Endothelial cell of umbilical vein (primary cell): ENCODE measurements around the gene LRRC46. TPM values are rescaled to one million over a fixed set of nuclear protein-coding genes. Genes with fewer than 3 reads are reported as not detected.

ENCODE experiments used
- BruUV-seq: library from RNA; stranded (reverse); fragments of 400-500 nt; replicated peaks from 2 replicates; lab custom pipeline; 2021; lab: Mats Ljungman, UMichigan
- CTCF ChIA-PET: fragments of 300-600, 350-600 bp; sonication (Branson Sonifier 250); formaldehyde crosslinking; loops from one replicate; lab custom pipeline; 2021; ENCODE audit warnings: antibody characterized with exemption, inconsistent platforms; lab: Charles Lee
- POLR2A ChIA-PET: fragments of 300-600, 350-600 bp; sonication (Branson Sonifier 250); formaldehyde crosslinking; loops from one replicate; lab custom pipeline; 2021; ENCODE audit warnings: antibody characterized with exemption, inconsistent platforms; lab: Charles Lee
- DNase-seq: peaks from one replicate; pipeline ENCODE4 v3.0.0-alpha.2; 2011; ENCODE audit warnings: low read depth, low spot score
- FAIRE-seq: peaks from 2 replicates; lab custom pipeline; 2011; peaks lifted over from hg19 to GRCh38; lab: Jason Lieb, UNC
- H2AFZ ChIP-seq: 2 replicates; pipeline ENCODE4 v1.6.0; 2012; ENCODE audit warnings: low read depth, low read length, control low read depth, inconsistent platforms
- H3K27ac ChIP-seq: 2 replicates; pipeline ENCODE4 v1.5.1; 2011; ENCODE audit warnings: low read depth, mild to moderate bottlenecking, control low read depth, low read length, moderate library complexity; ENCODE audit not compliant: insufficient read depth
- H3K27me3 ChIP-seq, 2 experiments: 2 replicates each; pipeline versions ENCODE4 v1.6.0 to v1.6.1; 2011; ENCODE audit warnings: low read length in 2 of 2, mixed read lengths in 1 of 2; ENCODE audit not compliant: control insufficient read depth in 2 of 2, insufficient read depth in 2 of 2
- H3K36me3 ChIP-seq, 2 experiments: 2 replicates in 1 of 2; 3 replicates in 1 of 2; pipeline ENCODE4 v1.5.1; 2011; ENCODE audit warnings: low read length in 2 of 2, mild to moderate bottlenecking in 1 of 2, moderate library complexity in 1 of 2; ENCODE audit not compliant: control insufficient read depth in 2 of 2, insufficient read depth in 2 of 2; ENCODE audit errors: extremely low read depth in 1 of 2
- H3K4me1 ChIP-seq: 3 replicates; pipeline ENCODE4 v1.5.1; 2011; ENCODE audit warnings: mild to moderate bottlenecking, low read length; ENCODE audit not compliant: control insufficient read depth, insufficient read depth; ENCODE audit errors: extremely low read depth
- H3K4me2 ChIP-seq: 2 replicates; pipeline ENCODE4 v1.6.1; 2011; ENCODE audit warnings: low read length, control low read depth, mixed read lengths; ENCODE audit not compliant: insufficient read depth
- H3K4me3 ChIP-seq, 3 experiments: fragments of 200-600 bp in 1 of 3; sonication (generic), shearing (Covaris generic) in 1 of 3; replicated peaks in 1 of 3; 2 replicates each; pipeline ENCODE4 v1.5.1; 2011 to 2016; ENCODE audit warnings: control low read depth in 3 of 3, low read length in 3 of 3, mild to moderate bottlenecking in 2 of 3, inconsistent platforms in 1 of 3, low read depth in 1 of 3, moderate library complexity in 1 of 3; ENCODE audit not compliant: insufficient read depth in 1 of 3
- H3K79me2 ChIP-seq: 2 replicates; pipeline ENCODE4 v1.6.0; 2012; ENCODE audit warnings: low read length, inconsistent platforms; ENCODE audit not compliant: control insufficient read depth, insufficient read depth
- H3K9ac ChIP-seq: replicated peaks from 2 replicates; pipeline ENCODE3; 2011; ENCODE audit warnings: low read length, control low read depth; ENCODE audit not compliant: insufficient read depth; ENCODE audit errors: extremely low read depth
- H3K9me1 ChIP-seq: replicated peaks from 3 replicates; pipeline ENCODE4 v1.6.0; 2011; ENCODE audit warnings: mild to moderate bottlenecking, low read length; ENCODE audit not compliant: control insufficient read depth, insufficient read depth; ENCODE audit errors: extremely low read depth
- H3K9me3 ChIP-seq: replicated peaks from 2 replicates; pipeline ENCODE4 v1.5.1; 2012; ENCODE audit warnings: low read length, inconsistent platforms; ENCODE audit not compliant: control insufficient read depth, insufficient read depth
- H4K20me1 ChIP-seq: replicated peaks from 2 replicates; pipeline ENCODE3; 2011; ENCODE audit warnings: mild to moderate bottlenecking, low read length; ENCODE audit not compliant: control insufficient read depth, insufficient read depth; ENCODE audit errors: extremely low read depth
- CTCF ChIP-seq, 2 donors: IDR thresholded peaks; 1 replicate in 1 of 2; 2 replicates in 1 of 2; pipeline ENCODE4 v1.5.1; 2011; ENCODE audit warnings: low read length in 2 of 2, mild to moderate bottlenecking in 2 of 2, moderate library complexity in 2 of 2, control low read depth in 1 of 2, inconsistent platforms in 1 of 2, low read depth in 1 of 2; ENCODE audit not compliant: insufficient read depth in 1 of 2; ENCODE audit errors: extremely low read depth in 1 of 2
- EZH2 ChIP-seq: IDR thresholded peaks from 2 replicates; pipeline ENCODE4 v1.6.1; 2012; ENCODE audit warnings: borderline replicate concordance, low read depth, mild to moderate bottlenecking, moderate library complexity, low read length, inconsistent platforms; ENCODE audit not compliant: severe bottlenecking
- FOS ChIP-seq: IDR thresholded peaks from 2 replicates; pipeline ENCODE4 v1.6.1; 2011; ENCODE audit warnings: mild to moderate bottlenecking, low read length, moderate library complexity, borderline replicate concordance; ENCODE audit not compliant: insufficient read depth
- GATA2 ChIP-seq: IDR thresholded peaks from 2 replicates; pipeline ENCODE4 v1.7.0; 2011; ENCODE audit warnings: low read depth, mild to moderate bottlenecking, moderate library complexity, mixed read lengths, low read length; ENCODE audit not compliant: insufficient read length, insufficient read depth
- JUN ChIP-seq: IDR thresholded peaks from 2 replicates; pipeline ENCODE4 v1.6.1; 2011; ENCODE audit warnings: borderline replicate concordance, low read depth; ENCODE audit not compliant: insufficient read length, insufficient read depth
- MYC ChIP-seq: IDR thresholded peaks from one replicate; pipeline ENCODE4 v1.6.1; 2011; ENCODE audit warnings: mild to moderate bottlenecking, low read depth, low read length
- POLR2A ChIP-seq: IDR thresholded peaks from 2 replicates; pipeline ENCODE4 v1.6.1; 2012; ENCODE audit warnings: low read depth, mild to moderate bottlenecking, control low read depth, low read length
- POLR2AphosphoS5 ChIP-seq: IDR thresholded peaks from 2 replicates; pipeline ENCODE4 v1.6.1; 2012; ENCODE audit warnings: low read depth, mild to moderate bottlenecking, control low read depth, low read length, moderate library complexity; ENCODE audit not compliant: insufficient read depth
- dilution Hi-C: fragments of 300-500 bp; cut with MboI; formaldehyde crosslinking; loops from one replicate; pipeline ENCODE4 v1.15.0; 2019; ENCODE audit warnings: low sequenced_read_pairs; ENCODE audit not compliant: extremely low pct_ligation_motif_present
- intact Hi-C: fragments of 100-400 bp; cut with micrococcal nuclease; formaldehyde crosslinking; loops from one replicate; pipeline ENCODE4 v1.10.0; 2022
- polyA plus RNA-seq, 4 experiments: library from polyadenylated mRNA; depleted of rRNA in 3 of 4; stranded (reverse) in 3 of 4; unstranded in 1 of 4; fragments of >200 nt; gene quantifications; 2 replicates each; pipeline versions ENCODE4 v1.2.1 to v1.2.3, GENCODE V29; 2011 to 2012; ENCODE audit warnings: missing spikeins in 1 of 4
- total RNA-seq: library from RNA; stranded (reverse); gene quantifications from 2 replicates; pipeline ENCODE4 v1.2.3, GENCODE V29; 2021
- TF ChIP-seq, protein P1 (sequence below): IDR thresholded peaks from 2 replicates; pipeline ENCODE4 v1.6.1; 2011; ENCODE audit not compliant: insufficient read depth, insufficient read length

LRRC46 gene
- total and polyA plus RNA-seq, 2 donors (not counting 3 experiments of a cell fraction or from before 2014, with no cell fraction given), result 0.36 to 0.42 TPM

- no peak for TF ChIP-seq FOS
- no peak for TF ChIP-seq MYC
- TF ChIP-seq GATA2, result no peak
- TF ChIP-seq POLR2A, result no peak
- no peak for TF ChIP-seq POLR2AphosphoS5
- no peak for TF ChIP-seq CTCF (IDR thresholded peaks at IDR 0.05; ENCODE audit: extremely low read depth in 1 of 2, insufficient read depth in 1 of 2, low read depth in 1 of 2, low read length in 2 of 2)
- TF ChIP-seq JUN, result no peak
- TF ChIP-seq EZH2, result no peak
- TF ChIP-seq, protein P1, sequence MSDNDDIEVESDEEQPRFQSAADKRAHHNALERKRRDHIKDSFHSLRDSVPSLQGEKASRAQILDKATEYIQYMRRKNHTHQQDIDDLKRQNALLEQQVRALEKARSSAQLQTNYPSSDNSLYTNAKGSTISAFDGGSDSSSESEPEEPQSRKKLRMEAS, result no peak
- ChIA-PET CTCF (interaction anchor here (1.5 to 1.7 kb wide), 2 partner anchors 10 to 16 kb away, joined by 3 to 5 read pairs; no protein-coding TSS in a partner anchor), POLR2A (no interaction called here)
- Histone ChIP-seq H4K20me1 (no peaks in the 10 kb centered on the region), H3K4me2 (no peak overlapping the region), H3K9me3 (no peaks in the 10 kb centered on the region), H3K9ac (no peak overlapping the region), H3K79me2 (no peaks in the 10 kb centered on the region), H3K36me3 (no peaks in the 10 kb centered on the region), H3K4me1 (peaks cover 5% of the 10 kb centered on the region), H3K27ac (no peak overlapping the region), H2AFZ (no peak overlapping the region), H3K4me3 (no peak overlapping the region), H3K9me1 (no peaks in the 10 kb centered on the region), H3K27me3 (peaks cover 16 to 30% of the 10 kb centered on the region in 2 experiments)
- FAIRE-seq (no peak), DNase-seq (peak; percentile 32)
- intact Hi-C loops (no loop called here), dilution Hi-C loops (no loop called here)
- BruUV-seq, result no TSS peak
Measured at GRCh38 chr17:47785538-47786123, 45.8 kb upstream of the LRRC46 start.
